HL-60/S4 (cell line): Measurements from ENCODE around the gene AIG1.

Experiments used
- in situ Hi-C: fragments of 300-500 bp; cut with MboI; formaldehyde crosslinking; loops from 2 replicates; pipeline ENCODE4 v1.14.3; 2022; ENCODE audit warnings: low sequenced_read_pairs

The AIG1 gene

GRCh38 chr6:143261899-143262436, 201.3 kb downstream of the AIG1 start:
- in situ Hi-C loops, result no loop called here

- in situ Hi-C loops, result no loop called here
Measured at GRCh38 chr6:143262859-143263258, 202.2 kb downstream of the AIG1 start.

GRCh38 chr6:143264379-143264778, 203.7 kb downstream of the AIG1 start:
- in situ Hi-C loops, result no loop called here

GRCh38 chr6:143264986-143265764, 204.5 kb downstream of the AIG1 start:
- in situ Hi-C loops, result no loop called here

GRCh38 chr6:143267760-143268159, 207.1 kb downstream of the AIG1 start:
- in situ Hi-C loops, result no loop called here

- in situ Hi-C loops, result no loop called here
Measured at GRCh38 chr6:143268439-143268838, 207.8 kb downstream of the AIG1 start.

- in situ Hi-C loops, result no loop called here
Measured at GRCh38 chr6:143270026-143270425, 209.3 kb downstream of the AIG1 start.

GRCh38 chr6:143271024-143271423, 210.3 kb downstream of the AIG1 start:
- in situ Hi-C loops, result no loop called here

- in situ Hi-C loops, result no loop called here
Measured at GRCh38 chr6:143276436-143276835, 215.7 kb downstream of the AIG1 start.

DNA sequence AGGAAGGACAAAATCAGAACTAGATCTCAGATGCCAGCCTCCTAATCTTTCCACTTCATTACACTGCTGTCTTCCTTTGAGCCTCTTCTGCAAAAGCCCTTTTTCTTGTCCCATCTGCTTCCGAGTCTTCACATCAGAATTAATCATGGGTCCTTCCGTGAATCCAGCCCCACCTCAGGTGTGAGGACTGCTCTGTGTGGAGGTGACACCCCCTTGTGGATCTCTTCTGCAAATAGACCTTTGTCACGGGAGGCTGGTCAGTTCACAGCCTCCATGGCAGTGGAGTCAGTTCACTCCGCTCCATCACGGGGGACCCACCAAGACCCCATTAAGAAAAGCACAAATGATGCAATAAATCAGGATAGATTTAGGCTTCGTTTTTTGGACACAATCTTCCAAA, 218.7 kb downstream of the AIG1 start:
- in situ Hi-C loops, result no loop called here

GRCh38 chr6:143283887-143284645, 223.4 kb downstream of the AIG1 start:
- in situ Hi-C loops, result no loop called here

DNA sequence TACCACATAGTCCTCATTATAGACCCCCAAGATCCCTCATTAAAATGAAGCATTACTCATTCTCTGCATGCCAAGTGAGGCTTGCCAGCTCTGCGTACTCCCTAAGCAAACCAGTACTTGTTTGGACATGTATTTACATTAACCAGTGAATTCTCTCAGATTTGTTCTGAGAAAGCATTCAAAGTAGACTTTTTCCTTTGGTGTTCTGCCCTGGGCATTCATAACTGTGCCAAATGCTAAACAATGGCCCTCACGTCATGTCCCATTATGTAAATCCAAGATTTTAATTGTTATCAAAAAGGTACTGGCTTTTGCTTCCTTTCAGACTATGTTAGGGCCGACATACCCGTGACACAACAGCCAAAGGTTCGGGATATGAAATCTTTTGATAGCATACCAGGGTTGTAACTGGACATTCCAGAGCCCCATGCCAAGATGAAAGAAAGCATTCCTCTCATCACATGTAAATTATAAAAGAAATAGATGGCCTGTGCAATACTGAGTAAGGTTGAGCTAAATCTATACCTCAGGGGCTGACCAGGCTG, 225.6 kb downstream of the AIG1 start:
- in situ Hi-C loops, result no loop called here

- in situ Hi-C loops, result no loop called here
Measured at GRCh38 chr6:143288923-143289322, 228.2 kb downstream of the AIG1 start.

DNA sequence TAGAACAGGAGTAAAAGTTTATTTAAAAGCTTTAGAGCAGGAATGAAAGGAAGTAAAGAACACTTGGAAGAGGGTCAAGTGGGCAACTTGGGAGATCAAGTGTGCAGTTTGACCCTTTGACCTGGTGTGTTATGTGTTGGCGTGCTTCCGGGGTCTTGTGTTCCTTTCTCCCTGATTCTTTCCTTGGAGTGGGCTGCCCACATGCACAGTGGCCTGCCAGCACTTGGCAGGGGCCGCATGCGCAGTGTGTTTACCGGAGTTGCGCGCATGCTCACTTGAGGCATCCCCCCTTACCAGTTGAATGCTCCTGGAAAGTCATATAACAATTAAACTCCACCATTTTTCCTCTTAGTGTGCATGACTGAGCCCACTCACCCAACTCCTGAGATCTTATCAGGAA, 229.5 kb downstream of the AIG1 start:
- in situ Hi-C loops, result no loop called here

DNA sequence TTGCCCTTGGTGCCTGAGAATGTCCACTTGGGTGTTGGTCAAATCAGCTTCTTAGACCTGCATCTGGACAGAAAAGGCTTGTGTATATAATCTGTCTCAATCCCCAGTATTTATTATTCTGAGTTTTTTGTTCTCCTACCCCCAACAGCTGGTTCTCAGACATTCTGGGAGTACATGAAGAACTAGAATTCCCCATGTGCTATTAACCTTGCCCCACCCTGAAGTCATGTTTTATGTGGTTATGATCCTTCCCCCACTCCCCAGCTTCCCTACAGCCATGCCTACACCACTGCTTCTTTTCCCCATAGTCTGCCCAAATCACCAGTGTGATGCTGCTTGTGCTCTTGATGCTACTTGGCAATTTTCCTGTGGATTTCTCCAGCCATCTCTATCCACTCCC, 232.8 kb downstream of the AIG1 start:
- in situ Hi-C loops, result no loop called here

DNA sequence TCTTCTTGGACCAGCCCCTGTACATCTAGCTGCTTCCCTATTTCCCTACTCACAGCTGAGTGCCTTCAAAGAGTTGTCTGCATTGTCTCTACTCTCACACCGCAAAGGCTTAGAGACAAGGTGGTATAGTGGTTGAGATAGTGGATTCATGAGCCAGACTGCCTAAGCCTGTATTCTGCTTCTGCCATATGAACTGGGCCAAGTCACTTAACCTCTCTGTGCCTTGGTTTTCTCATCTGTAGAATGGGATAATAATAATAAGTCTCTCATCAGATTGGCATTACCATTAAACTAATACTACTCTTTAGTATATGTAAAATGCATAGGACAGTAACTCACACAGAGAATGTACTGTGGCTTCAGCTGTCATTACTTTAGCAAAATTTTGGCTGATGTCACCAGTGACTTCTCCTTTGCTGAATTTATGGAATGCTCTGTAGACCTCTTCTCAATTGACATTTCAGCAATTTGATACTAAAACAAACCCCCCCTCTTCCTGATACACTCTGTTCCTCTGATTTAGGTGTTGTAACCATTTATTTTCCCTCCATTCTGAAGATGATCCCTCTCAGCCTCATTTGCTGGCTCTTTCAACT, 233.7 kb downstream of the AIG1 start:
- in situ Hi-C loops, result no loop called here

DNA sequence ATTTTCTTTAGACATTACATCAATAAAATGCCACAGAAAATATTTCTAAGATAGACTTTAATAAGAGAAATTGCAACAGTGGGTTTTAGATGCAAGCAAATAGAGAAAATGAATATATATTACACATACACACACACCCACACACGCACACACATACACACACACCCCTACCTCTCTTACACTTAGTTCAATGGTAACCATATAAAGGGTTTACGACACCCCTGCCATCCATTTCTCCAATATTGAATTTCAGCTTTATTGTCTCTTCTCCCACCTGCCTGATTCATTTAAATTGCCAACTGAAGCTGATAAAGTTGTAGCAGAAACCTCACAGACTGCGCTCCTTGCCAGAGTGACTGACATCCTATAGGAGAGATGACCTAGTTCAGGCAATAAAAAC, 235.2 kb downstream of the AIG1 start:
- in situ Hi-C loops, result no loop called here

DNA sequence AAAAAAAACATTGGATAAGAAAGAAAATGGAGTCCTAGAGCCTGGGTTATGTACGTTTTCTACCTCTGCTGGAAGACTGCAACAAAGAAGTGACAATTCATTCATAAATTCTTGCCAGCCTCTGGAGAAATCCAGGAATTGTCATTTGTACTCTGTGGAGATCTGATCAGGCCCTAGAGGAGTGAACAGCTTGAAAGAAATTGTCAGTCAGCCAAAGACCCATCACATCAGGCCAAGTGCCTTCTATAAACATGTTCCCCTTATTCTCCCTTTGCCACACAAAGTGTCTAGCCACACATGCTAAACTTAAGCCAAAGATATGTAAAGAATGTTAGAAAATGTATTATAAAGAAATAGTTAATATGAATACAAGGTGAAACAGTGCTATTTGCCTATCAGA, 237.4 kb downstream of the AIG1 start:
- in situ Hi-C loops, result no loop called here

DNA sequence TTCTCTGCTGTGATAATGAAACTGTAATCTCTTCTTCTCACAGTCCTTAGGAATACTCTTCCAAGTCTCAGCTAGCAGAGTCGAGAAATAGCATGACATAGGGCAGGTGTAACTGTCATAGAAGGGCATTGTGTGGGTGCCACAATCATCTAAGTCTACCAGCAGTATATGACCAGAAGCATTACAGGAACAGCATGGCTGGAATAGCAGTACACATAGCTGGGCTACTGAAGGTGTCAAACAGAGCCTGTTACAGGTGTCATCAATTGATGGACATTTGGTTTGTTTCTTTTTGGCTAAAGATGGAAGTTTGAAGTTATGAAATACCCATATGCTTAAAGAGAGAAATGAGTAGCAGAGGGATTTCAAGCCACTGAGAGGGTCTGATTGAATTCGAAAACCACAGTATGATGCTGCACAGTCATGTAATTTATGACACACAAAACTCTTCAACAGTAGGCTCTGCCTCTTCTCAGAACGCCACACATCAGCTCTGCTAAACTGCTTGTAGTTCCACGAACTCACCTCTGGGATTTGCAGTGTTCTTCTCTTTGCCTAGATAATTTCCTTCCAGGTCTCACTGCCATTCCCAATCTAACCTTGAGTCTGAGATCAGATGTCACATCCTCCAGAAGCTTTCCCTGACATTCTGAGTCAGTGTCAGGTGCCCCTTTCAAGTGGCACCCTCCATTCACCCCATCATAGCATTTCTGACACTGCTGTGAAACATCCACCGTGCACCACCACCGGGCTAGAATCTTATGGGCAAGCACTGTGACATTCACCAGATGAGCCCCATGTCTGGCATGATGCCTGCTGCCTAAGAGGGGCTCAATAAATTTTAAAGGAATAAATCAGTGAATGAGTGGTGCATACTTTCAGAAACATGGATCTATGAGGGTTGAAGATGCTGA, 238.8 kb downstream of the AIG1 start:
- in situ Hi-C loops, result no loop called here

GRCh38 chr6:143301188-143301587, 240.5 kb downstream of the AIG1 start:
- in situ Hi-C loops, result no loop called here
